ENCODE data around the gene KIF19.
"Not testable (repeated sequence)": the region's sequence is repeated elsewhere in the genome, so short reads cannot be mapped to it uniquely, and the experiment has no call there.

Gene KIF19

DNA sequence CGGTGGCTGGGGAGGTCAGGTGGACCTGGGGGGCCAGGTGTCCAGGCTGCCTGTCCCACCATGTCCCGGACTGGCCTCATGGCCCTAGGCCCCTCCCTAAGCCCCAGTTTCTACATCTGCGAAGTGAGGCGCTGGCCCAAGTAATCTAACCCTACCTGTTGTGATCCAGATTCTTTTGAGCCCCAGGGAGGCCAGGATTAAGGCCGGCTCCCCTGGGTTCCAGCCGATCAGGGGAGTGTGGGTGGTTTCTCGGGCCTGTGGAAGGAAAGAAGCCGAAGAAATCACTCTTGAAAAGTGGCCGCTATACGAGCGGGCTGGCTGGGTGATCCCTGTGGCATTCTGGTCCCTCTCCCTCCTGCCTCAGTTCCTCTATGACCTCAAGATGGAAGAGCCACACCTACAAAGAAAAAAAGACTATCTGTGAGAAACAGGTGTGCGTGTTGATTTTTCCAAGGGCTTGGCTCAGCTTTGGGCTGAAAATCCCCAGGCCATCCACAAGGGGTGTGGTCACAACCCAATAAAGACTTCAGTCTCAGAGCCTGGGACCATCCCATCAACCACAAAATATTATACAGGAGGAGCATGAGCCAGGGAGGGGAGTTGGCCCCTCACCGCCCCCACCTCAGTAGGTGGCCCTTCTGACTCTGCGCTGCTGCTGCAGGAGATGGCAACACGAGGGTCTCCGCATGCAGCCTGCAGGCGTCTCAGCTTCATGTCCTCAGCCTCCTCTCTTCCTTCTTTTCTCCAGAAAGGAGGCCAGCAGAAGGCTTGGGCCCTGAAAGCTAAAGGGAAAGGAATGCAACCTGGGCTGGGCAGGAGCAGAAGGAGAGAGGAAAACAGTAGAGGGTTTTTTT is 61.6 kb downstream of the KIF19 start:
- no peak for DNase-seq (ENCODE audit: low read depth in 1 of 2, low spot score in 1 of 2)

- no peak for DNase-seq (ENCODE audit: low read depth in 1 of 2, low spot score in 1 of 2)
Measured at GRCh38 chr17:74389084-74389753, 63.2 kb downstream of the KIF19 start.

DNA sequence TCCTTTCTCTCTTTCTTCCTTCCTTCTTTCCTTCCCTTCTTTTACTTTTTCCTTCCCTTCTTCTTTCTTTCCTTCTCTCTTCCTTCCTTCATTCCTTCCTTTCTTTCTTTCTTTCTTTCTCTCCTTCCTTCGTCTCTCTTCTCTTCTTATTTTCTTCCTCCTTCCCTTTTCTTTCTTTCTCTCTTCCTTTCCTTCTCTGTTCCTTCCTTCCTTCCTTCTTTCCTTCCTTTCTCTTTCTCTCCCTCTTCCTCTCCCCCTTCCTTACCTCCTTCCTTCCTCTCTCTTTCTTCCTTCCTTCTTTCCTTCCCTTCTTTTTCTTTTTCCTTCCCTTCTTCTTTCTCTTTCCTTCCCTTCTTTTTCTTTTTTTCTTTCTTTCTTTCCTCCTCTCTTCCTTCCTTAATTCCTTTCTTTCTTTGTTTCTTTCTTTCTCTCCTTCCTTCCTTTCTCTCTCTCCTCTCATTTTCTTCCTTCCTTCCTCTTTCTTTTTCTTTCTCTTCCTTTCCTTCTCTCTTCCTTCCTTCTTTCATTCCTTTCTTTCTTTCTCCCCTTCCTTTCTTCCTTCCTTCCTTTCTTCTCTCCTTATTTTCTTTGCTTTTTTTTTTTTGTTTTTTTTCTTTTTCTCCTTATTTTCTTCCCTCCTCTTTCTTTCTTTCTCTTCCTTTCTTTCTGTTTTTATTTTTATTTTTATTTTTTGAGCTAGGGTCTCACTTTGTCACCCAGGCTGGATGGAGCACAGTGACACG is 64.1 kb downstream of the KIF19 start:
- no peak for DNase-seq (ENCODE audit: low read depth in 1 of 2, low spot score in 1 of 2)

DNA sequence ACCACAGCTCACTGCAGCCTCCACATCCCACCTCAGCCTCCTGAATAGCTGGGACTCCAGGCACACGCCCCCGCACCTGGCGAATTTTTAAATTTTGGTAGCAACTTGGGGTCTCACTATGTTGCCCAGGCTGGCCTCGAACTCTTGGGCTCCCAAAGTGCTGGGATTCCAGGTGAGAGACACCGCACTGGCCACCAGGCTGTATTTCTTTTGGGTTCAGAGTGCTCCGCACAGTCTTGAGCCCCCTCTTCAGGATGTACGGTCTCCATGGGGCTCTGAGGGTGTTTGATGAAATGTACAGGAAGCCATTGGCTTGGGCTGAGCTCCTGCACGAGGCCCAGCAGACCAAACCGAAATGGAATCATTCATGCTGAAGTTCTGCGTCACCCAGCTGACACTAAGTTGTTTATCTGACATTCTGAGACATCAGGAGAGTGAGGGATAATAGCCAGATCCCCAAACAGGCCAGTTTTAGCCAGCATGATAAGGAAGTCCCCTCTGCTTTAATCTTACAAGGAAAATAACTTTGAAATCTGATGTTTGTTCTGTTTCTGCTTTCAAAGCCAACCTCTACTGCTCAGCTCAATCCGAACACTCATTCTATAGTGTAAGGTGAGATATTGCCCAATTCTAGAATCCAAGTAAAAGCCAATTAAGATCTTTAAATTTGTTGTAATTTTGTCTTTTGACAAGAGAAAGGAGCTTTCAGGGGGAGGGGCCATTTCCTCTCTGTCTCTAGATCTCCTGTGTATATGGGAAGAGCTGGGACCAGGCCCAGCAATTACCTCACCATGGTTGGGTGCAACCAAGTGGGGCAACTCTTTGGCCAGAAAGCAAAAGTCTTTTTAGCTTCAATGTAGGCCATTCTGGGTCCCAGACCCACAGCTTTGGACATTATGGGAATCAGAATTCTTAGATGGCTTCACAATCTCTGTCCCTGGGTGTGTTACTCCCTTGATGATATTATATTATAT is 64.9 kb downstream of the KIF19 start:
- DNase-seq (ENCODE audit: low read depth in 1 of 2, low spot score in 1 of 2), result no peak

DNA sequence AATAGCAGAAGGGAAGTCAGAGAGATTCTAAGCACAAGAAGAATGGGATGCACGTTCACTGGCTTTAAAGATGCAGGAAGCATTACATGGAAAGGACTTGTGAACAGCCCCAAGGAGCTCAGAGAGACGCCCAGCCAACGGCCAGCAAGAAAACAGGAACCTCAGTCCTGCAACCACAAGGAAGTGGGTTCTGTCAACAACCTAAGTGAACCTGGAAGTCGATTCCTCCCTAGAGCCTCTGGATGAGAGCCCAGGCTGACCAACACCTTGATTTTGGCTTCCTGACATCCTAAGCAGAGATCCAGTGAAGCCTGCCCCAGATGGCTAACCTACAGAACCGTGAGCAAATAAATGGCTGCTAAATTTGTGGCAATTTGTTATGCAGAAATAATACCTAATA is 65.7 kb downstream of the KIF19 start:
- DNase-seq (ENCODE audit: low read depth in 1 of 2, low spot score in 1 of 2), result no peak

DNA sequence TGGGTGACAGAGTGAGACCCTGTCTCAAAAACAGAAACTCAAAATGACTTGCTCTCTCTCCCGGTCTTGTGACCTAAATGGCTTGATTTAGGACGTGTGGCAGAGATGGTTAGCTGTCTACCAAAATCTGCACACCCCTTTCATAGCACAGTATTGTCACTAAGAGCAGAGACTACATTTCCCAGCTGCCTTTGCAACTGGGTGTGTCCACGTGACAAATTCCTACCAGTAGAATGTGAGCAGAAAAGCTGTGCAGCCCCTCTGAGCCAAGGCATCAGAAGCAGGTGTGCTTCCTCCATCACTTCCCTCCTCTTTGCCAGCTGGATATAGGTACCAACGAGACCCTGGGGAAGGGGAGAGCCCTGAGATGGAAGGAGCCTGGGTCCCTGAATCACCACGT is 66.8 kb downstream of the KIF19 start:
- DNase-seq (ENCODE audit: low read depth in 1 of 2, low spot score in 1 of 2), result no peak

- no peak for DNase-seq (ENCODE audit: low read depth in 1 of 2, low spot score in 1 of 2)
Measured at GRCh38 chr17:74393346-74393942, 67.4 kb downstream of the KIF19 start.

DNA sequence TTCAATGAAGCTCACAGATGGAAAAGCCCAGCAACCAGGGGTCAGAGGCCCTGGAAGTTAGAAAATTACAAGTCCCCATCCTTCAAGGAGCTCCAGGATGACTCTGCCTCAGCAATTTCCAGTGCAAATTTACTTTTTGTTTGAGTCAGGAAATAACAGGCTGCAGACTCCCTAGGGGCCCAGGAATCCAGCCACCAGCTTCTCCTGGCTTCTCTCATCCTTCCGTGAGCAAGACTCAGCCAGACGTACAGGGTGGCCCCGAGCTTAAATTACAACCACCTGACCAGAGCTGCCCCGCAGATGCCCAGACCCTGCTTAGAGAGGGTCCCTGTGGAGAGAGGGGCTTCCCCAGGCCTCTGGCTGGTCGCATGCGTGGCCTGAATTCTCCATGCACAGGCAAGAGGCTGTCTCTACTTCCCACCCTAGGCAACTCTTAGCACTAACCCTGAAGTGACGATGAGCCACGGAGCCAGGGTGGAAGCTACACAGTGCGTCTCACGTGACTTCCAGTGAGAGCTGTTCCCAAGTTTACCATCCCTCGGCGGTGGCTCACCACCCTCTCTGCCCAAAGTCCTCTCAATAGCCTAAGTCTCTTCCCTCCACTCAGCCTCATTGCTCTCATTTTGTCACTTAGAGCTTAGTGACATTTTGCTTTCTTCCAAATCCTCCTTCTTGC is 68.4 kb downstream of the KIF19 start:
- DNase-seq (ENCODE audit: low read depth in 1 of 2, low spot score in 1 of 2), result no peak

GRCh38 chr17:74394977-74395376 is 69.0 kb downstream of the KIF19 start:
- no peak for DNase-seq (ENCODE audit: low read depth in 1 of 2, low spot score in 1 of 2)

GRCh38 chr17:74396567-74396966 is 70.5 kb downstream of the KIF19 start:
- no peak for DNase-seq (ENCODE audit: low read depth in 1 of 2, low spot score in 1 of 2)

GRCh38 chr17:74402048-74402447 is 76.0 kb downstream of the KIF19 start:
- DNase-seq (ENCODE audit: low read depth in 1 of 2, low spot score in 1 of 2), result no peak

GRCh38 chr17:74403512-74404137 is 77.6 kb downstream of the KIF19 start:
- no peak for DNase-seq (ENCODE audit: low read depth in 1 of 2, low spot score in 1 of 2)

DNA sequence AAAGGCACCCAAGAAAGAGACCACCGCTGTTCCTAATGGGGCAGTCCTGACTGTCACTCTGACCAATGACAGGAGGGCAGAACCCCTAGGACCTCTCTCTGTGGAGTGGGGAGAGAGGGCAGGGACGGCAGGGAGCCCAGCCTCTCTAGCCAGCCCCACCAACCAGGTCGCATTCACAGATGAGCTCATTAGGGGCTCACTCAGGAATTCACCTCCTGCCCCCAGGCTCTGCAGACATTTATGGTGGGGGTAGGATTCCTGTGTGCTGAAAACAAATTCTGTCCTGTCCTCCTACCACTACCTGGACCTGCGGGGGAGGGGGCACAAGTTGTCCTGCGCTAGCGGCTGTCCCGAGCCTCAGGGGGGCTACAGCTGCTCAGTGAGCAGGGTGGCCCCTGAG is 78.2 kb downstream of the KIF19 start:
- DNase-seq (ENCODE audit: low read depth in 1 of 2, low spot score in 1 of 2), result no peak

- no peak for DNase-seq (ENCODE audit: low read depth in 1 of 2, low spot score in 1 of 2)
Measured at GRCh38 chr17:74404789-74405188, 78.8 kb downstream of the KIF19 start.

GRCh38 chr17:74405311-74405710 is 79.3 kb downstream of the KIF19 start:
- DNase-seq (ENCODE audit: low read depth in 1 of 2, low spot score in 1 of 2), result not testable (repeated sequence)
